Left colon (tissue), 2 donors: Measurements from ENCODE around the gene TLDC2. TPM values are rescaled to one million over a fixed set of nuclear protein-coding genes. Genes with fewer than 3 reads are reported as not detected.
"Not testable (repeated sequence)": the region's sequence is repeated elsewhere in the genome, so short reads cannot be mapped to it uniquely, and the experiment has no call there.

Experiments
- ATAC-seq: fragments of 200-7000 bp; cut with Tn5 transposase; one replicate; pipeline ENCODE4 v1.9.1; 2020; ENCODE audit warnings: mild to moderate bottlenecking, moderate library complexity
- DNase-seq, 2 donors: peaks; one replicate each; pipeline ENCODE4 v3.0.0-alpha.2; 2020
- intact Hi-C, 2 donors: fragments of 100-400 bp; cut with DNase I in 1 of 2; cut with micrococcal nuclease in 1 of 2; formaldehyde crosslinking; loops; one replicate each; pipeline versions ENCODE4 v1.11.2 to v1.14.0; 2022; cut with DNase I, micrococcal nuclease
- long read RNA-seq: library from polyadenylated mRNA; unstranded; transcript quantifications from one replicate; pipeline ENCODE4 v2.0.0, GENCODE V29; 2021
- total RNA-seq, 2 donors: library from RNA; stranded (reverse); fragmentation: NEBNext Ultra II Directional; extraction: Animal tissue kit (Norgen Biotek cat#: 25700); gene quantifications; one replicate each; pipeline ENCODE4 v1.2.1, GENCODE V29; 2021
- donor health status: DM: no; HTN: no; CAD: no.
- donor health status: DM: yes; HTN: yes; CAD: no.

The TLDC2 gene
- 10 to 100 TPM; 25.2 to 27.7 TPM for total RNA-seq
- long read RNA-seq, transcript TLDC2-201 (7 exons, 2,083 nt): major isoform, 11 of 96 reads
- long read RNA-seq, partial matches to known transcripts: 64 of 96 reads
- long read RNA-seq, other reads (novel, unspliced or antisense): 17 of 96 reads

GRCh38 chr20:36875702-36876472 lies at the start of gene TLDC2:
TLDC2 (plus strand) TSS chr20:36876138; CDS start chr20:36876175, 37 bp downstream.
- peak; percentile 97 for ATAC-seq
- intact Hi-C loops: no loop called here
- DNase-seq: peak; percentile 87 to 93

GRCh38 chr20:36826554-36827244 lies 49.2 kb upstream of the TLDC2 start:
- intact Hi-C loops: no loop called here
- ATAC-seq: no peak
- DNase-seq: no peak

GRCh38 chr20:36827541-36828279 lies 48.2 kb upstream of the TLDC2 start:
- intact Hi-C loops: no loop called here
- DNase-seq: peak in 1 of 2 donors; percentile 16
- peak; percentile 54 for ATAC-seq

- DNase-seq (no peak), ATAC-seq (no peak)
- intact Hi-C loops: no loop called here
Measured at GRCh38 chr20:36830791-36831691, 44.9 kb upstream of the TLDC2 start.

- intact Hi-C loops: no loop called here
- no peak for ATAC-seq
- no peak for DNase-seq
Measured at GRCh38 chr20:36832791-36833190, 43.1 kb upstream of the TLDC2 start.

GRCh38 chr20:36833275-36834020 lies 42.5 kb upstream of the TLDC2 start:
- no peak for ATAC-seq
- intact Hi-C loops: no loop called here
- peak in 1 of 2 donors; percentile 63 for DNase-seq

- intact Hi-C loops: no loop called here
- DNase-seq (no peak), ATAC-seq (no peak)
Measured at GRCh38 chr20:36835025-36835424, 40.9 kb upstream of the TLDC2 start.

GRCh38 chr20:36835453-36836198 lies 40.3 kb upstream of the TLDC2 start:
- ATAC-seq: peak; percentile 97
- intact Hi-C loops: no loop called here

GRCh38 chr20:36836591-36837269 lies 39.2 kb upstream of the TLDC2 start:
- intact Hi-C loops: no loop called here
- ATAC-seq: peak; percentile 53
- DNase-seq: peak; percentile 74 to 86

More at GRCh38 chr20:36835453-36836198, 40.3 kb upstream of the TLDC2 start:
- DNase-seq: peak; percentile 92 to 94

GRCh38 chr20:36838376-36838775 lies 37.6 kb upstream of the TLDC2 start:
- intact Hi-C loops, DNase-seq, ATAC-seq: not testable (repeated sequence)

- ATAC-seq (no peak), DNase-seq (no peak)
- intact Hi-C loops: no loop called here
Measured at GRCh38 chr20:36839150-36839549, 36.8 kb upstream of the TLDC2 start.

GRCh38 chr20:36841030-36841429 lies 34.9 kb upstream of the TLDC2 start:
- DNase-seq, ATAC-seq, intact Hi-C loops: not testable (repeated sequence)

GRCh38 chr20:36845288-36845971 lies 30.5 kb upstream of the TLDC2 start:
- no peak for DNase-seq
- intact Hi-C loops: no loop called here
- ATAC-seq: no peak

- DNase-seq (peak in 1 of 2 donors; percentile 80), ATAC-seq (peak; percentile 17)
- intact Hi-C loops: no loop called here
Measured at GRCh38 chr20:36847009-36847709, 28.8 kb upstream of the TLDC2 start.

GRCh38 chr20:36847710-36848040 lies 28.3 kb upstream of the TLDC2 start:
- intact Hi-C loops: no loop called here
- DNase-seq (no peak), ATAC-seq (no peak)
